ENCODE results near the gene TMUB2.

The TMUB2 gene

DNA sequence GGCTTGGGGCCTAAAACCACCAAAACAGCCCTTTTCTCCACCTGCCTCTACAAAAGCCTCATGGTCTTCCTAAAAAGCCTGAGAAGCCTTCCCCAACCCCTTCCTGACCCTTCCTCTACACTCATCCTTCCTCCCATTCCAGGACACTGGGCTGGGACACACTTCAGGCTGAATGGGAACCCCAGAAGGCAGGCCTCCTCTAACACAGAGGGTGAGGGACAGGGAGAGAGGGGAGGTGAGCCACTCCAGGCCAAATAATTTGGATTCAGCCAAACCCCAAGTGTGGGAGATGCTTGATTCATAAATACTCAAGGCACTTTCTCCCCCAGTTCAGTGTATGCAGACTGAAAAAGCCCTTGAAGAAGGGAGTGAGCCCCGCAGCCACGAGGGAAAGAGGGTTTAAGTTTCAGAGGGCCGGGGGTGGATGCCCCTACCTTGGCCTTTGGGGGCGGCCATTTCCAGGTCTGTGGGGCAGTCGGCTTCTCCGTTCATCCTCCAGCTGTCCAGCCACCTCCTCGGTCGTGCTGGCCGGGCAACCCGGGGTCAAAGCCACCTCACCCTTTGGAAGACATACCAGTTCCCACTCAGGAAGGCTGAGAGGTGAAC lies 31.1 kb downstream of the TMUB2 start:
- peaks cover 48% of the 10 kb centered on the region for H3K36me3 ChIP-seq (ENCODE audit: insufficient read depth, low read depth, low read length)

DNA sequence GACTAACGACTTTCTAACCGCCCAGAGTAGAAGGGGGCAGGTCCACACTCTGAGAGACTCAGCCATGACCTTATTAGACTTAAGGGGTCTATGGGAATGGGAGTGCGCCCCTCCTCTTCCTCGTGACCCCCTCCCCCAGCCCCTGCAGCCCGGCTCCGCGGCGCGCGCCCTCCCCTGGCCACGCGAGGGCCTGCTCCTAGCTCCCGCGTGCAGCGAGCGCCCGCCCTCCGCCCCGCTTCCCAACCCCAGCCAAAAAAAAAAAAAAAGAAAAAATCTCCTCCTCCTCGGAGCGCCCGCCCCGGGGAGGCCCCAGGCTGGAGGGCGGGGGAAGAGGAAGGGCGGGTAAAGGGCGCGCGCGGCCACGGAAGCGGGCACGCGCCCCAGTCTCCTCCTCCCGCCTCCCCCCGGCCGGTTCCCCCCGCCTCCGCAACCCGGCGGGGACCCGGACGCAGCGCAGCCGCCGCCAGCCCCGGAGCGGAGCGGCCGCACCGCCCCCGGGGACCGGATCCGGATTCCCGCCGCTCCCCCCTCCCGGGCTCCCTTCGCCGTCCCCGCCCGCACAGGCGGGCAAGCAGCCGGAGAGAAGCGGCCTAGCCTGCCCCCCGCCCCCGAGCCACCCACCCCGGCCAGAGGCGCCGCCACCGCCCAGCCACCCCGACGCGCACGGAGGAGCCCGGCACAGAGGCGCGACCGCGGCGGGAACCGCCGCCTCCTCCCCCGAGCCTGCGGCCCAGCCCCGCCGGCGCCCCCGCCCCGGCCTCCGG lies 31.8 kb downstream of the TMUB2 start:
- Histone ChIP-seq H3K4me1 (ENCODE audit: insufficient read depth, low read length) (peaks cover 6% of the 10 kb centered on the region), H3K36me3 (ENCODE audit: insufficient read depth, low read depth, low read length) (peaks cover 41% of the 10 kb centered on the region), H3K27me3 (ENCODE audit: insufficient read depth, low read length) (no peaks in the 10 kb centered on the region; the same call in 1 of the 2 replicates), H3K9me3 (ENCODE audit: insufficient read depth, low read depth, low read length) (no peaks in the 10 kb centered on the region), H3K4me3 (ENCODE audit: low read length) (peak overlapping the region; percentile 77), H3K9ac (ENCODE audit: low read depth, low read length) (peak overlapping the region; percentile 82), H3K27ac (ENCODE audit: low read length) (peak overlapping the region; percentile 20)

More for the DNA sequence above, 31.1 kb downstream of the TMUB2 start:
- Histone ChIP-seq H3K27me3 (ENCODE audit: insufficient read depth, low read length) (no peaks in the 10 kb centered on the region), H3K9ac (ENCODE audit: low read depth, low read length) (peak overlapping the region; percentile 82), H3K4me1 (ENCODE audit: insufficient read depth, low read length) (peaks cover 6% of the 10 kb centered on the region), H3K4me3 (ENCODE audit: low read length) (peak overlapping the region; percentile 77), H3K27ac (ENCODE audit: low read length) (peak overlapping the region; percentile 20), H3K9me3 (ENCODE audit: insufficient read depth, low read depth, low read length) (no peaks in the 10 kb centered on the region)

DNA sequence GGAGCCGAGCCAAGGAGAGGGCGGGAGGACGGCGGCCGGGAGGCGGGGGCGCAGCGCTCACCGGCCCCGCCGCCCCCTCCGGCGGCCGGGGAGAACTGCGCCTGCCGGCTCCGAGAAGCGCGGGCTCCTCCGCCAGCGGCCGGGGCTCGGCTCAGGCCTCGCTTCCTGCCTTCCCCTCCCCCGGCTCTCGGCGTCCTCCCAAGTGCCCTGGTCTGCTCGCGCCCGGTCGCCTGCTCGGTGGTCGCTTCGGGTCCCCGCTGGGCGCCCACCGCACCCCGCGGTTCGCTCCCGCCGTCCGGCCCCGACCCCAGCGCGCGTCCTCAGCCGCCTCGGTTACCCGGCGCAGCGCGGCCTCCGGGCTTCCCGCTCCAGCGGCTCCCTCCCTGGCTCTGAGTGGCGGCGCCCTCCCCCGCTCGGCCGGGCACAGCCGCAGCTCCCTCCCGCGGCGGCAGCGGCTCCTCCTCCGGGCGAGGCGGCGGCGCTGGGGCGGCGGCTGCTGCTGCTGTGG lies 32.4 kb downstream of the TMUB2 start:
- Histone ChIP-seq H3K4me3 (ENCODE audit: low read length) (peak overlapping the region; percentile 77), H3K27ac (ENCODE audit: low read length) (no peak overlapping the region), H3K36me3 (ENCODE audit: insufficient read depth, low read depth, low read length) (peaks cover 35% of the 10 kb centered on the region), H3K4me1 (ENCODE audit: insufficient read depth, low read length) (peaks cover 6% of the 10 kb centered on the region), H3K27me3 (ENCODE audit: insufficient read depth, low read length) (no peaks in the 10 kb centered on the region; the same call in 1 of the 2 replicates), H3K9ac (ENCODE audit: low read depth, low read length) (peak overlapping the region; percentile 82; the same call in 1 of the 2 replicates), H3K9me3 (ENCODE audit: insufficient read depth, low read depth, low read length) (no peaks in the 10 kb centered on the region)

DNA sequence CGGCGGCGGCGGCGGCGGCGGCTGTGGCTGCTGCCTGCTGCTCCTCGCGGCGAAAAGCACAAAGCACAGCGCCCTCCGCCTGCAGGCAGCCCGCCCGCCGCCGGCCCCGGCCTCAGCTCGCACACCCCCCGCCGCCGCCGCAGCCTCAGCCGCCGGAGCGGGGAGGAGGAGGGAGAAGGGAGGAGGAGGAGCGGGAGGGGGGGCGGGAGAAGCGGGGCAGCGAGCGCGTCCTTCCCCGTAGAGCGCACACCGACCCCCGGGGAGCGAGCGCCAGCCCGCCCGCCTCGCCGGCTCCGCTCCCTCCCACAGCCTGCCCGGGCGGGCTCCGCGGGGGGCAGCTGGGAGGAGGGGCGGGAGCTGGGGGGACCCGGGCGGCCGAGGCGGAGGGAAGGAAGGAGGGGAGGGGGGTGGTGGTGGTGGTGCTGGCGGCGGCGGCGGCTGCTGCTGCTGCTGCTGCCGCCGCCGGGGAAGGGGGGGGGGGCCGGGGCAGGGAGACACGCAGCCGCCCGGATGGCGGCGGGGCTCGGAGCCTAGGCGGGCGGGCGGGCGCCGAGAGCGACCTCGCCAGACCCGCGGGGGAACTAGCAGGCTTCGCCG lies 32.9 kb downstream of the TMUB2 start, which contains the start of gene UBTF:
UBTF (minus strand) TSS at position 60 of the 597 bp plus-strand sequence. CDS start 1,446 bp downstream, outside the sequence.
- H3K36me3 ChIP-seq (ENCODE audit: insufficient read depth, low read depth, low read length) = peaks cover 29% of the 10 kb centered on the region
- H3K9me3 ChIP-seq (ENCODE audit: insufficient read depth, low read depth, low read length) = no peaks in the 10 kb centered on the region
- H3K27me3 ChIP-seq (ENCODE audit: insufficient read depth, low read length) = no peaks in the 10 kb centered on the region; the same call in 1 of the 2 replicates
- peak within 1 kb of the TSS; percentile 96 for H3K9ac ChIP-seq (ENCODE audit: low read depth, low read length)
- H3K4me3 ChIP-seq (ENCODE audit: low read length) = peak within 1 kb of the TSS; percentile 86
- H3K4me1 ChIP-seq (ENCODE audit: insufficient read depth, low read length) = peaks cover 6% of the 10 kb centered on the region
- peak within 1 kb of the TSS; percentile 14 for H3K27ac ChIP-seq (ENCODE audit: low read length)

DNA sequence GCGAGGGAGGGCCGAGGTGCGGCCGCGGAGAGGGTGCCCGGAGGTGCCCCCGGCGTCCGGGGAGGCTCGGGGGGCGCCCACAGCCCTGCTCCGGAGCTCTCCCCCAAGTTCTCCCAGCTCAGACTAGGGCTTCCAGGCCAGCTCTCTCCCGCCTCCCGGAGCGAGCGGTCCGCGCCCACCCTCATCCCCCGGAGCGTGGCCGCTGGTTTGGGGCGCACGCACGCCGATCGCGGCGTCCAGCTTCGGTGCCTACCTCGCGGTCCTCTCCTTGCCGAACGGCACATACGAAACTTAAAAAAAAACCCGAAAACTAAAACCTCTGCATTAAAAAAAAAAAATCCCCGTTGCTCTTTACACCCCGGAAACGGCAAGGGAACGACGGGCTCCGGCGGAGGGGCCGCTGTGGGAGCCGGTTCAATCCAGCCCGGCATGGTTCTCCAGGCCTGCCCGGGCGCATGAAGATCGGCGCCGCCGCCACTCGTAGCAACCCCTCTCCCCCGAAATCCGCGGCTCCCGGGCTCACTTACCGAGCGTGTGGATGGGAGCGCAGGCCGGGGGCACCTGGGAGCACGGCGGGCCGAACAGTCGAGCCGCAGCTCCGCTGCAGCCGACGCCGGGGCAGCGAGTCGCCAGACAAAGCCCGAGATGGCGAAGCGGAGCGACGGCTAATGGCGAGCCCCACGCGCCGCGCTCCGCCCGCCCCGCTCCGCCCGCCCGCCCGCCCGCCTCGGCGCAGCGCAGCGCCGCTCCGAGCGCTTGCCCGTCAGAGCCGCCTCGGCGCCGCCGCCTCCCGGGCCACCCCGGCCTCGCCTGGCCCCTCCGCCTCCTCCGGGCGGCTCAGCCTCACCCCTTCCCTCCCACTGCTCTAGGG lies 33.7 kb downstream of the TMUB2 start:
- H3K27ac ChIP-seq (ENCODE audit: low read length) = peak overlapping the region; percentile 14
- H3K27me3 ChIP-seq (ENCODE audit: insufficient read depth, low read length) = no peaks in the 10 kb centered on the region; the same call in 1 of the 2 replicates
- H3K9me3 ChIP-seq (ENCODE audit: insufficient read depth, low read depth, low read length) = no peaks in the 10 kb centered on the region
- peaks cover 22% of the 10 kb centered on the region for H3K36me3 ChIP-seq (ENCODE audit: insufficient read depth, low read depth, low read length)
- peak overlapping the region; percentile 90; the same call in 1 of the 2 replicates for H3K4me3 ChIP-seq (ENCODE audit: low read length)
- H3K9ac ChIP-seq (ENCODE audit: low read depth, low read length) = peak overlapping the region; percentile 96
- peaks cover 6% of the 10 kb centered on the region for H3K4me1 ChIP-seq (ENCODE audit: insufficient read depth, low read length)

DNA sequence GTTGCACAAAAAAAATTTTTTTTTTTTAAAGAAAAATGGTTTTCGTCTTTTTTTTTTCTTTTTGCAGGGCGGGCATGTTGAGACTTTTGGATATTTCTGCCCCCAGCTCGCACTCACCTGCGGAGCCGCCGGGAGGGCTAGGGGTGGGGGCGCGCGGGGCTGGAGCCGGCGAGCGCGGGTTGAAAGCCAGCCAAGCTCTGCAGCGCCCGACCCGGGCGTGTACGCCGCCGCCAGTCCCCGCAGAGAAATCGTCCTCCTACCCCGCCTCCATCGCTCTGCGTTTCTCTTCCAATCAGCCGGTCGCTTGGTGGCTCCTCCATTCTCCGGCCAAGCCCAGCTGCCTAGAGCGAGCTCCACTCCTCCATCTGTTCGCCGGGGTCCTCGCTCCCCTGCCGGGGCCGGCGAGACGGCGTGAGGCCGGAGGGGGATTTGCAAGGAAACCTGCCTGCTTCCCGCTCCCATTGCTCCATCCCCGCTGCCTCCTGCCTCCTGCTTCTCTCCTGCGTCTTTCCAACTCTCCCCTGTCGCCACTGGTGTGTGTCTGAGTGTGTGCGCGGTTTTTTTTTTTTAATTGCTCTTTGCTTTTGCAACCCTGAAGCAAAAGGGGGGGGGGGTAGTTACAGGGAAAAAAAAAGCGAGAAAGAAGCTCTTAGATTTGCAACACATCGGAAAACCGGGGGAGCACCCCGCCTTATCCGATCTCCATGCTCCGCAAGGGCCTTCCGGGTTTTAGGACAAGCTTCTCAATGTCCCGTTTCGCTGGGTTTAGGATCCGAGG lies 34.5 kb downstream of the TMUB2 start:
- Histone ChIP-seq H3K4me1 (ENCODE audit: insufficient read depth, low read length) (peaks cover 6% of the 10 kb centered on the region), H3K36me3 (ENCODE audit: insufficient read depth, low read depth, low read length) (peaks cover 14% of the 10 kb centered on the region), H3K9me3 (ENCODE audit: insufficient read depth, low read depth, low read length) (no peaks in the 10 kb centered on the region), H3K9ac (ENCODE audit: low read depth, low read length) (peak overlapping the region; percentile 88), H3K4me3 (ENCODE audit: low read length) (peak overlapping the region; percentile 90), H3K27ac (ENCODE audit: low read length) (peak overlapping the region; percentile 49), H3K27me3 (ENCODE audit: insufficient read depth, low read length) (no peaks in the 10 kb centered on the region; the same call in 1 of the 2 replicates)

DNA sequence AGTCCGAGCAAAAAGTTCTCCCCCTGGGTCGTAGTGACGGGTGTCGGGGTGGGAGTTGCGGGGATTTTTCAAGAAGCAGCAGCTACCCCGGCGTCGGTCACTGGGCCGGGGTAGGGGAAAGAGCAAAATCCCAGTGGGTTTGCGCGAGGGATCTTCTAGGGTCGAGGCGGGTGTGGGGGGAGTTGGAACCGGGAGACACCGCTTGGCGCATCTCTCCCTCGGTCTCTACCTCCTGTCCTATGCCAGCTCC lies 35.0 kb downstream of the TMUB2 start:
- H3K4me1 ChIP-seq (ENCODE audit: insufficient read depth, low read length) = peaks cover 6% of the 10 kb centered on the region
- no peaks in the 10 kb centered on the region for H3K9me3 ChIP-seq (ENCODE audit: insufficient read depth, low read depth, low read length)
- peak overlapping the region; percentile 90 for H3K4me3 ChIP-seq (ENCODE audit: low read length)
- no peaks in the 10 kb centered on the region; the same call in 1 of the 2 replicates for H3K27me3 ChIP-seq (ENCODE audit: insufficient read depth, low read length)
- H3K36me3 ChIP-seq (ENCODE audit: insufficient read depth, low read depth, low read length) = peaks cover 9% of the 10 kb centered on the region; the same call in 1 of the 2 replicates
- H3K27ac ChIP-seq (ENCODE audit: low read length) = peak overlapping the region; percentile 49
- H3K9ac ChIP-seq (ENCODE audit: low read depth, low read length) = peak overlapping the region; percentile 88; the same call in 1 of the 2 replicates

DNA sequence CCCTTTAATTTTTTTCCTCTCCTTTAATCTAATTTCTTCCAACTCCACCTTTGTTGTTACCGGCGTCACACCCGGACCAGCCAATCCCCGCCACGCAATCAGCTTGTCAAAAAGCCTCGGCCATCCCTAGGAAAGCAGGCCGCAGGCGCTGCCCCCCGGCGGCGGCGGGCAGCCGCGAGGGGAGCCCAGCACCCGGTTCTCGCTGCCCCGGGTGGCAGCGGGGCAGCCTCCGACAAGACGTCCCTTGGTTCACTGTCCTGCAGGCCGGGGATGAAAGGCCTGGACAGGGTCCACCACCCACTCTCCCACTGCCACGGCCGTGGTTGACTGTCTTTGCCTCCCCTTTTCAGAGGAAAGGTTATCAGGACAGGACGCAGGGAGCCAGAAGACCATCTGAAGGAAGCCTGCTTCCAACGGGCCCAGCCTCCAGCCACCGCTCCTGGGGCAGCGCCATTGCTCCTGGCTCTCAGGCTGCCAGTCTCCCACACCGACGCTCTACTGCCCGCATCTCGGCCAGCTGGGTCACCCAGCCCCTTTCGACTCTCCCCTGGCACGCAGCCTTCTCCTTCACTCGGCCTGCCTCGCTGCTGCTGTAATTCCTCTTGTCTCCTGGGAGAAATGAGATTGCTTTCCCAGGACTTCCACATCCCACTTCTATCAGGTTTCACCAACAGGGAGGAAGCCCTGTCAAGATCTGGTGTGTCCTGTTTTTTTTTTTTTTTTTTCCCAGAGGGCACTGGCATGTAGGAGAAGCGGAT lies 35.5 kb downstream of the TMUB2 start:
- H3K4me1 ChIP-seq (ENCODE audit: insufficient read depth, low read length) = peaks cover 6% of the 10 kb centered on the region
- peak overlapping the region; percentile 88; the same call in 1 of the 2 replicates for H3K9ac ChIP-seq (ENCODE audit: low read depth, low read length)
- H3K27ac ChIP-seq (ENCODE audit: low read length) = no peak overlapping the region

DNA sequence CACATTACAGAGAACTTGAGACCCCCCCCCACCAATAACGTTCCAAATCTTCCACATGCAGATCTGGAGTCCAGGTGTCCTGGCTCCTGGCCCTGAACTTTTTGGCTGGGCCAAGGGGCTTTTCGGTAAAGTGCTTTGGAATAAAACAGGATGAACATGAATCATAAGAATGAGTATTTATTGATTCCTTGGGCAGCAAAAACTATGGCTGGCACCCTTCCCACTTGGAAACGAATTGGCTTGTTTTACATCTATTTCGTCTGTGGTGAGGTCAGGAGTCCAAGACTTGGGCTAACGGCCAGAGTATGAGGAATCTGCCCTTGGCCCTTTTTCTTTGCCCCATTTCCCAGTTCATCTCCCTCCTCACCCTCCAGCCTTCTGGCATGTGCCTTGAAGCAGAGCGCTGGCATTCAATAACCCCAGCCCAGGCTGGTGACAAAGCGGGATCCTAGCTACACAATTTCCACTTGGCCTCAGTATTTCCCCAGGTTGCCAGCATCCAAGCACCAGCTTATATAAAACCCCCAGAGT lies 36.8 kb downstream of the TMUB2 start:
- H3K27ac ChIP-seq (ENCODE audit: low read length) = no peak overlapping the region
- no peaks in the 10 kb centered on the region for H3K9me3 ChIP-seq (ENCODE audit: insufficient read depth, low read depth, low read length)
- no peaks in the 10 kb centered on the region; the same call in 1 of the 2 replicates for H3K27me3 ChIP-seq (ENCODE audit: insufficient read depth, low read length)
- no peak overlapping the region for H3K4me3 ChIP-seq (ENCODE audit: low read length)
- H3K9ac ChIP-seq (ENCODE audit: low read depth, low read length) = no peak overlapping the region
- no peaks in the 10 kb centered on the region for H3K36me3 ChIP-seq (ENCODE audit: insufficient read depth, low read depth, low read length)
- no peaks in the 10 kb centered on the region for H3K4me1 ChIP-seq (ENCODE audit: insufficient read depth, low read length)

More for the DNA sequence above, 35.5 kb downstream of the TMUB2 start:
- no peaks in the 10 kb centered on the region for H3K9me3 ChIP-seq (ENCODE audit: insufficient read depth, low read depth, low read length)
- peak overlapping the region; percentile 90 for H3K4me3 ChIP-seq (ENCODE audit: low read length)
- H3K36me3 ChIP-seq (ENCODE audit: insufficient read depth, low read depth, low read length) = peaks cover 4% of the 10 kb centered on the region; the same call in 1 of the 2 replicates
- H3K27me3 ChIP-seq (ENCODE audit: insufficient read depth, low read length) = no peaks in the 10 kb centered on the region; the same call in 1 of the 2 replicates

DNA sequence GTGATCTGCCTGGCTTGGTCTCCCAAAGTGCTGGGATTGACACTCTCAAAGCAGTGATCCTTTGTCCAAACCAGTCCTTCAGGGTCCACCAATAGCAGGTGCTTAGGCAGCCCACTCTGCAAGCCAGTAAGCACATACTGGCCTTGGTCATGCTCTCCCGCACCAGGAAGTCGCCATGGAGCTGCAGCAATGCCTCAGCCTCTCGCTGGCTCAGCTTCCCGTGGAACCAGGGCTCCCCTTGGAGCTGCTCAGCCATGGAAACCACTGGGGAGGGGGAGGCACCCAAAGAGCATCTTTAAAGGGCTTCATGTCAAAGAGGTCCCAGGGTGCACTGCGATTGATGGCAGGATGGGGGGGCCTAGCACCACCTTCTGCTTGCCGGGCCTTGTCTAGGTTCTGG lies 42.3 kb downstream of the TMUB2 start:
- Histone ChIP-seq H3K9me3 (ENCODE audit: insufficient read depth, low read depth, low read length) (no peaks in the 10 kb centered on the region), H3K4me3 (ENCODE audit: low read length) (no peak overlapping the region), H3K27ac (ENCODE audit: low read length) (no peak overlapping the region), H3K27me3 (ENCODE audit: insufficient read depth, low read length) (no peaks in the 10 kb centered on the region), H3K36me3 (ENCODE audit: insufficient read depth, low read depth, low read length) (no peaks in the 10 kb centered on the region), H3K4me1 (ENCODE audit: insufficient read depth, low read length) (no peaks in the 10 kb centered on the region), H3K9ac (ENCODE audit: low read depth, low read length) (no peak overlapping the region)

All from iPS-20b (cell line).